Measurements from ENCODE around the gene LATS1. TPM values are rescaled to one million over a fixed set of nuclear protein-coding genes. Genes with fewer than 3 reads are reported as not detected.

LATS1 gene
- polyA plus RNA-seq, 1 of the 3 experiments (the other 2 are of a cell fraction) = 6.9 TPM

- TF ChIP-seq EZH2phosphoT487 (IDR thresholded peaks at IDR 0.05; ENCODE audit: borderline replicate concordance, low read depth) (no peak), EP300 (IDR thresholded peaks at IDR 0.05; ENCODE audit: borderline replicate concordance in 1 of 2, low read depth in 1 of 2, low read length in 1 of 2) (no peak), NRF1 (IDR thresholded peaks at IDR 0.05; ENCODE audit: low read depth, low read length) (no peak), YY1 (IDR thresholded peaks at IDR 0.05; ENCODE audit: low read depth) (no peak), RFX5 (IDR thresholded peaks at IDR 0.05; ENCODE audit: low read length) (no peak), ZBTB33 (IDR thresholded peaks at IDR 0.05; ENCODE audit: borderline replicate concordance, low read depth) (no peak), RCOR1 (IDR thresholded peaks at IDR 0.05; ENCODE audit: low read length) (no peak), MEF2A (IDR thresholded peaks at IDR 0.05; ENCODE audit: borderline replicate concordance, low read depth) (no peak), RXRA (IDR thresholded peaks at IDR 0.05; ENCODE audit: borderline replicate concordance, low read depth) (no peak), CHD2 (IDR thresholded peaks at IDR 0.05; ENCODE audit: low read length, partially characterized antibody) (no peak), GATA2 (CRISPR knock-in tag; IDR thresholded peaks at IDR 0.05) (no peak), JUND (IDR thresholded peaks at IDR 0.05) (no peak), TEAD4 (IDR thresholded peaks at IDR 0.05; ENCODE audit: borderline replicate concordance, insufficient read depth) (no peak)
- TF ChIP-seq, protein P1, sequence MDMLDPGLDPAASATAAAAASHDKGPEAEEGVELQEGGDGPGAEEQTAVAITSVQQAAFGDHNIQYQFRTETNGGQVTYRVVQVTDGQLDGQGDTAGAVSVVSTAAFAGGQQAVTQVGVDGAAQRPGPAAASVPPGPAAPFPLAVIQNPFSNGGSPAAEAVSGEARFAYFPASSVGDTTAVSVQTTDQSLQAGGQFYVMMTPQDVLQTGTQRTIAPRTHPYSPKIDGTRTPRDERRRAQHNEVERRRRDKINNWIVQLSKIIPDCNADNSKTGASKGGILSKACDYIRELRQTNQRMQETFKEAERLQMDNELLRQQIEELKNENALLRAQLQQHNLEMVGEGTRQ (IDR thresholded peaks at IDR 0.05; ENCODE audit: borderline replicate concordance, low read depth, low read length) = no peak
- TF ChIP-seq, protein P2, sequence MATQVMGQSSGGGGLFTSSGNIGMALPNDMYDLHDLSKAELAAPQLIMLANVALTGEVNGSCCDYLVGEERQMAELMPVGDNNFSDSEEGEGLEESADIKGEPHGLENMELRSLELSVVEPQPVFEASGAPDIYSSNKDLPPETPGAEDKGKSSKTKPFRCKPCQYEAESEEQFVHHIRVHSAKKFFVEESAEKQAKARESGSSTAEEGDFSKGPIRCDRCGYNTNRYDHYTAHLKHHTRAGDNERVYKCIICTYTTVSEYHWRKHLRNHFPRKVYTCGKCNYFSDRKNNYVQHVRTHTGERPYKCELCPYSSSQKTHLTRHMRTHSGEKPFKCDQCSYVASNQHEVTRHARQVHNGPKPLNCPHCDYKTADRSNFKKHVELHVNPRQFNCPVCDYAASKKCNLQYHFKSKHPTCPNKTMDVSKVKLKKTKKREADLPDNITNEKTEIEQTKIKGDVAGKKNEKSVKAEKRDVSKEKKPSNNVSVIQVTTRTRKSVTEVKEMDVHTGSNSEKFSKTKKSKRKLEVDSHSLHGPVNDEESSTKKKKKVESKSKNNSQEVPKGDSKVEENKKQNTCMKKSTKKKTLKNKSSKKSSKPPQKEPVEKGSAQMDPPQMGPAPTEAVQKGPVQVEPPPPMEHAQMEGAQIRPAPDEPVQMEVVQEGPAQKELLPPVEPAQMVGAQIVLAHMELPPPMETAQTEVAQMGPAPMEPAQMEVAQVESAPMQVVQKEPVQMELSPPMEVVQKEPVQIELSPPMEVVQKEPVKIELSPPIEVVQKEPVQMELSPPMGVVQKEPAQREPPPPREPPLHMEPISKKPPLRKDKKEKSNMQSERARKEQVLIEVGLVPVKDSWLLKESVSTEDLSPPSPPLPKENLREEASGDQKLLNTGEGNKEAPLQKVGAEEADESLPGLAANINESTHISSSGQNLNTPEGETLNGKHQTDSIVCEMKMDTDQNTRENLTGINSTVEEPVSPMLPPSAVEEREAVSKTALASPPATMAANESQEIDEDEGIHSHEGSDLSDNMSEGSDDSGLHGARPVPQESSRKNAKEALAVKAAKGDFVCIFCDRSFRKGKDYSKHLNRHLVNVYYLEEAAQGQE (IDR thresholded peaks at IDR 0.05; ENCODE audit: low read depth, low read length) = no peak
- TF ChIP-seq, protein P3, sequence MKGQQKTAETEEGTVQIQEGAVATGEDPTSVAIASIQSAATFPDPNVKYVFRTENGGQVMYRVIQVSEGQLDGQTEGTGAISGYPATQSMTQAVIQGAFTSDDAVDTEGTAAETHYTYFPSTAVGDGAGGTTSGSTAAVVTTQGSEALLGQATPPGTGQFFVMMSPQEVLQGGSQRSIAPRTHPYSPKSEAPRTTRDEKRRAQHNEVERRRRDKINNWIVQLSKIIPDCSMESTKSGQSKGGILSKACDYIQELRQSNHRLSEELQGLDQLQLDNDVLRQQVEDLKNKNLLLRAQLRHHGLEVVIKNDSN (IDR thresholded peaks at IDR 0.05; ENCODE audit: borderline replicate concordance, low read depth) = no peak
- TF ChIP-seq, protein P4, sequence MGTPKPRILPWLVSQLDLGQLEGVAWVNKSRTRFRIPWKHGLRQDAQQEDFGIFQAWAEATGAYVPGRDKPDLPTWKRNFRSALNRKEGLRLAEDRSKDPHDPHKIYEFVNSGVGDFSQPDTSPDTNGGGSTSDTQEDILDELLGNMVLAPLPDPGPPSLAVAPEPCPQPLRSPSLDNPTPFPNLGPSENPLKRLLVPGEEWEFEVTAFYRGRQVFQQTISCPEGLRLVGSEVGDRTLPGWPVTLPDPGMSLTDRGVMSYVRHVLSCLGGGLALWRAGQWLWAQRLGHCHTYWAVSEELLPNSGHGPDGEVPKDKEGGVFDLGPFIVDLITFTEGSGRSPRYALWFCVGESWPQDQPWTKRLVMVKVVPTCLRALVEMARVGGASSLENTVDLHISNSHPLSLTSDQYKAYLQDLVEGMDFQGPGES (IDR thresholded peaks at IDR 0.05; ENCODE audit: low read depth, low read length) = no peak
- Histone ChIP-seq H3K9ac (no peak overlapping the region), H3K27me3 (ENCODE audit: insufficient read depth) (no peaks in the 10 kb centered on the region), H3K9me2 (no peaks in the 10 kb centered on the region), H4K20me1 (ENCODE audit: insufficient read depth) (no peaks in the 10 kb centered on the region), H3K36me3 (replicated peaks in 1 of 2; ENCODE audit: control insufficient read depth in 1 of 2, insufficient read depth in 2 of 2, low read length in 1 of 2) (peaks cover 0 to 6% of the 10 kb centered on the region in 2 experiments), H2AFZ (ENCODE audit: low read depth) (no peak overlapping the region), H3K9me3 (no peaks in the 10 kb centered on the region), H3K79me2 (ENCODE audit: insufficient read depth) (peaks cover 4% of the 10 kb centered on the region; the same call in 1 of the 2 replicates), H3K4me3 (ENCODE audit: low read depth in 2 of 2, low read length in 1 of 2) (no peak overlapping the region), H3K4me2 (no peak overlapping the region), H3K4me1 (ENCODE audit: control insufficient read depth in 1 of 2, insufficient read depth in 2 of 2, low read depth in 1 of 2, low read length in 1 of 2) (no peaks in the 10 kb centered on the region; a peak in 1 of 4 replicates), H3F3A (replicated peaks; ENCODE audit: insufficient read depth) (no peaks in the 10 kb centered on the region), H3K27ac (ENCODE audit: low read depth in 2 of 2, low read length in 1 of 2) (no peak overlapping the region)
- POLR2A ChIA-PET = no interaction called here
- DNase-seq = no peak
- 99% methylated on average over 6 of the region's 7 CpGs for WGBS (ENCODE audit: low lambda C conversion rate)
- CTCF ChIA-PET = interaction anchor here (1.1 to 2.2 kb wide), 2 partner anchors 10 to 43 kb away, joined by 3 to 8 read pairs; no protein-coding TSS in a partner anchor
These were observed 109.4 kb downstream of the LATS1 start for GRCh38 chr6:149608381-149608982.

Measured in SK-N-SH (cell line).